HG02798 (cell line): ENCODE data around the gene METTL8.

Source experiments
- ATAC-seq: cut with Tn5 transposase; IDR thresholded peaks from one replicate; pipeline ENCODE4 v1.9.1; 2021; ENCODE audit warnings: mild to moderate bottlenecking; ENCODE audit not compliant: unreplicated experiment, poor library complexity

The METTL8 gene

DNA sequence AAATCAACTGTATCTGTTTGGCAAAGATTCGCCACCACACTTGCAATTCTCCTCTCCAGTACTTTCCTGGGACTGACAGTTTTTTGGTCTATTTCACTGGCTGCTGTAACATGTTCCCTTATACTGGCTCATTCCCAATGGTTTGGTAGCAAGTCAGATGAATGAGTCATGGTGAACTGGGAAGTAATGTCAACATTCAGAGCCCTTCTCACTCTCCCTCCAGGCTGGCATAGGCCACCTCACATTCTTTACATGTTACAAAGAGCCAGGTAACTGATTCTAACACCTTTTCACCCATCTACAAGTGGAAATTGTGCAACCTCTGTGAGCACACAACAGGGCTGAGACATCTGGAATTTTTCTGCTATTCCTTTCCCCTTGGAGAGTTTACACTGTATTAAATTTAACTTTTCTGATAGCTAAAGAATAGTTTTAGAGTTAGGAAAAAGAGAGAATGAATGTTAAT, 161.8 kb downstream of the METTL8 start:
- no peak for ATAC-seq

GRCh38 chr2:171271386-171271785, 162.4 kb downstream of the METTL8 start:
- ATAC-seq: no peak

DNA sequence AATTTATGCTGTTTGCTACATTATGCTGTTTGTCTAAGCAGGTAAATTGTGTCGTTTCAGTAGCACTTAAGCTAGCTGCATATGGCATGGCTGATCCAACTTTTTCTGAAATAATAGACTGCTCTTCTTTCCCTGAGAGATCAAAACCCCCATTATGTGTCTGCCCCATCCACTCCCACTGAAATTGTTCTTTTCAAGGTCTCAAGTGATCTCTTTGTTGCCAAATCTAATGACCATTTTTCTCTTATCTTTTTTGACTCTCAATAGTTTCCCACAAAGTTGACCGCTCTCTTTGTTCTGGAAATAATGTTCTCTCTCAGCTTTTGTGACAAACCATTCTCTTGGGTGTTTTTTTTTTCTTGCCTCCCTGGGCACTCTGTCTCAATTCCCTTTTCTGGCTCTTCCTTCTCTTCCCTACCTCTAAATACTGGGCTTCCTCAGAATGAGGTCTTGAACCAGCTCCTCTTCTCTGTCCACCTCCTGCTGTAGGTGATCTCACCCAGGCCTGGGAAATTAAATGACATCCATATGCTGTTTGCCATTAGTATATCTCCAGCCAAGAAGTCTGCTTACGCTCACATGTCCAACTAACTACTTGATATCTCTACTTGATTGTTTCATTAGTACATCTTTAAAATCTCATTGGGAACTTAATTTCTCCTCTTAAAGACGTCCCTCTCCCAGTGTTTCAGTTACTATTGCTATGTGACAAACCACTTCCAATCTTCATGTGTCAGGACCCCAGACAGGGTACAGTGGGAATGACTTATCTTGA, 165.7 kb downstream of the METTL8 start:
- ATAC-seq: no peak
